ENCODE data around the gene IHH.

IHH gene

DNA sequence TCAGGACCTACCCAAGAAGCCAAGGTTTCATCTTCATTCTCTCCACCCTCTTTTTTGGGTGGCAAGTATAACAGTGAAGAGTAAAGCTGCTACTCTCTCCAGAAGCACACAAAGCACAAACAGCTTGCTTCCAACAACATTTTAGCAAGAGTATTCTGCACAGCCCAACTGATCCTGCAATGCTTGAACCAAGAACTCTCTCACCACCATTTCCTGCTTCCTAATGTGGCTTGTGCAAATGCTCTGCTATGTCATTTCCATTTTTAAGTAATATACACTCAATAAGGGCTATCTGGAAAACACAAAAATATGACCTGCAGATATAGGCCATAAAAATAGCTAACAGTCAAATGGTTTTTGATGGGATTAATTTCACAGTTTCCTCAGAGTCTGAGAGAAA is 24.1 kb upstream of the IHH start:
- H3K4me3 ChIP-seq (ENCODE audit: insufficient read length, low read depth): no peak overlapping the region

DNA sequence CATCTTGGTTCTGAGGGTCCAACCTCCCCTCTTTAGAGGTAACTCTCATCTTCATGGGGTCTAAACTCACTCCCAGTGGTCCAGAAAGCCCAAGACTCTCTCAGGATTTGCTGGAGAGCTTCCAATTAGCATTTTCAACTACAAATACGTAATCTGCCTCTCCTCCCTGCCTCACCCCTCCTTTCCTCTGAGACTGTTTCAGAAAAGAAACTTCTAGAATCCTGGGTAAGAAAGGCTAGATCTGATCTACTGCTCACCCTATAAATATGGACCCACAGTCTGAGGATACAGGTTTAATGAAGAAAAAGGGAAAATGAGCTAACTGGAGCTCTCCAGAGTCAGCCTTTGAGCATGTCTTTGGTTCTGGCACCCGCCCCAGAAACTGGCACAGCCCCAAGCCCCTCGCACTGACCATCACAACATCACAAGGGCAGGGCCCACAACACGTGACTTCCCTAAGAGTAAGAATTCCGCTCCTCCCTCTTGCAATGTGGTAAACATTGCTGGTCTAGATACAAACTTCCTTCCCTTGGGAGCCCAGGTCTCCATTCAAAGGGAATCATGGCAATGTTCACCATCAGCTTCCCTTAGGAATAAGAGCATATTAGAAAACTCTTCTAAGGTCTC is 21.7 kb upstream of the IHH start:
- H3K4me3 ChIP-seq (ENCODE audit: insufficient read length, low read depth): no peak overlapping the region
- peaks cover 6% of the 10 kb centered on the region for H3K4me1 ChIP-seq (ENCODE audit: insufficient read depth, insufficient read length)
- no peak overlapping the region for H3K9ac ChIP-seq (ENCODE audit: insufficient read length, low read depth)
- H3K9me3 ChIP-seq (ENCODE audit: insufficient read depth, low read length): no peaks in the 10 kb centered on the region
- H3K36me3 ChIP-seq (ENCODE audit: insufficient read depth, insufficient read length, low read length): peaks cover 5% of the 10 kb centered on the region
- TF ChIP-seq ZNF274 (IDR thresholded peaks at IDR 0.05; ENCODE audit: low read depth, low read length) (no peak), YY1 (IDR thresholded peaks at IDR 0.05; ENCODE audit: insufficient read depth, insufficient read length) (no peak), SUZ12 (IDR thresholded peaks at IDR 0.05; ENCODE audit: extremely low read depth, insufficient read depth, insufficient read length) (no peak)
- DNase-seq (ENCODE audit: low read depth, low spot score): no peak
- no peaks in the 10 kb centered on the region for H3K27me3 ChIP-seq (ENCODE audit: insufficient read depth, insufficient read length)

More for the DNA sequence above, 24.1 kb upstream of the IHH start:
- Histone ChIP-seq H3K9me3 (ENCODE audit: insufficient read depth, low read length) (no peaks in the 10 kb centered on the region), H3K27me3 (ENCODE audit: insufficient read depth, insufficient read length) (no peaks in the 10 kb centered on the region), H3K36me3 (ENCODE audit: insufficient read depth, insufficient read length, low read length) (no peaks in the 10 kb centered on the region), H3K9ac (ENCODE audit: insufficient read length, low read depth) (no peak overlapping the region), H3K4me1 (ENCODE audit: insufficient read depth, insufficient read length) (peaks cover 6% of the 10 kb centered on the region)
- no peak for TF ChIP-seq SUZ12 (IDR thresholded peaks at IDR 0.05; ENCODE audit: extremely low read depth, insufficient read depth, insufficient read length)
- no peak for TF ChIP-seq YY1 (IDR thresholded peaks at IDR 0.05; ENCODE audit: insufficient read depth, insufficient read length)
- no peak for TF ChIP-seq ZNF274 (IDR thresholded peaks at IDR 0.05; ENCODE audit: low read depth, low read length)
- no peak for DNase-seq (ENCODE audit: low read depth, low spot score)

DNA sequence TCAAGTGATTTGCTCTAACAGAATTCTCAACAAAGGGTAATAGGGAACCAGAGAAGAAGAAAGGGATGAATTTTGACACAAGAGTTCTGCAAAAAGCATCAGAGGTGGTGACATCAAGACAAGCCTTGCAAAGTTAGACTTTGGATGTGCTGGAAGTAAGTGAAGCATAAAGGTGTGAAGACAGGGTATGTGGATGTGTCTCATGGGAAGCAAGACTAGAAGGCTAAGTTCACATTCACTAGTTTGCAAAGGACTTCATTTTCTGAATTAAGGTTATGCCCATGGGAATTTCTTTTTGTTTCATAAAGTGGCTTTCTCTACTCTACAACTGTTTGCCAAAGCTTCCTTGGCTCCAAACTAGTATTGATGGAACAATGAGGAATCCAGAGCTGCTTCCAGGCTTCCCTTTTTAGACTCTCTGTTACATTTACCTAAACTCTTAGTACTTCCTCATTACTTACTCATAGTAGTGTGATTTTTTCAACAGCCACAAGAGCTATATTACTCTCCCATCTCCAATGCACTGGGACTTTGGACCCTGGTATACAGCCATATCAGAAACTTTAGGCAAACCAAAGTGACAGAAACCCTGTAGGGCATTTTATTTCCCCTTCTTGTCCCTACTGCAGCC is 21.1 kb upstream of the IHH start:
- Histone ChIP-seq H3K9ac (ENCODE audit: insufficient read length, low read depth) (no peak overlapping the region), H3K27me3 (ENCODE audit: insufficient read depth, insufficient read length) (no peaks in the 10 kb centered on the region), H3K4me1 (ENCODE audit: insufficient read depth, insufficient read length) (peaks cover 2% of the 10 kb centered on the region), H3K4me3 (ENCODE audit: insufficient read length, low read depth) (no peak overlapping the region), H3K36me3 (ENCODE audit: insufficient read depth, insufficient read length, low read length) (peaks cover 11% of the 10 kb centered on the region), H3K9me3 (ENCODE audit: insufficient read depth, low read length) (no peaks in the 10 kb centered on the region)
- no peak for DNase-seq (ENCODE audit: low read depth, low spot score)
- no peak for TF ChIP-seq SUZ12 (IDR thresholded peaks at IDR 0.05; ENCODE audit: extremely low read depth, insufficient read depth, insufficient read length)
- no peak for TF ChIP-seq YY1 (IDR thresholded peaks at IDR 0.05; ENCODE audit: insufficient read depth, insufficient read length)
- TF ChIP-seq ZNF274 (IDR thresholded peaks at IDR 0.05; ENCODE audit: low read depth, low read length): no peak

- no peaks in the 10 kb centered on the region for H3K4me1 ChIP-seq (ENCODE audit: insufficient read depth, insufficient read length)
- no peak for TF ChIP-seq YY1 (IDR thresholded peaks at IDR 0.05; ENCODE audit: insufficient read depth, insufficient read length)
- TF ChIP-seq ZNF274 (IDR thresholded peaks at IDR 0.05; ENCODE audit: low read depth, low read length): no peak
- TF ChIP-seq SUZ12 (IDR thresholded peaks at IDR 0.05; ENCODE audit: extremely low read depth, insufficient read depth, insufficient read length): no peak
These were observed 20.4 kb upstream of the IHH start for GRCh38 chr2:219081096-219081495.

GRCh38 chr2:219079417-219079816 is 18.7 kb upstream of the IHH start:
- H3K9me3 ChIP-seq (ENCODE audit: insufficient read depth, low read length): no peaks in the 10 kb centered on the region
- no peak for TF ChIP-seq YY1 (IDR thresholded peaks at IDR 0.05; ENCODE audit: insufficient read depth, insufficient read length)
- H3K4me1 ChIP-seq (ENCODE audit: insufficient read depth, insufficient read length): no peaks in the 10 kb centered on the region
- H3K27me3 ChIP-seq (ENCODE audit: insufficient read depth, insufficient read length): no peaks in the 10 kb centered on the region
- DNase-seq (ENCODE audit: low read depth, low spot score): no peak
- peaks cover 31% of the 10 kb centered on the region for H3K36me3 ChIP-seq (ENCODE audit: insufficient read depth, insufficient read length, low read length)
- H3K9ac ChIP-seq (ENCODE audit: insufficient read length, low read depth): no peak overlapping the region
- H3K4me3 ChIP-seq (ENCODE audit: insufficient read length, low read depth): no peak overlapping the region

More at GRCh38 chr2:219081096-219081495, 20.4 kb upstream of the IHH start:
- Histone ChIP-seq H3K27me3 (ENCODE audit: insufficient read depth, insufficient read length) (no peaks in the 10 kb centered on the region), H3K4me3 (ENCODE audit: insufficient read length, low read depth) (no peak overlapping the region), H3K9me3 (ENCODE audit: insufficient read depth, low read length) (no peaks in the 10 kb centered on the region), H3K9ac (ENCODE audit: insufficient read length, low read depth) (no peak overlapping the region), H3K36me3 (ENCODE audit: insufficient read depth, insufficient read length, low read length) (peaks cover 19% of the 10 kb centered on the region)
- no peak for DNase-seq (ENCODE audit: low read depth, low spot score)

GRCh38 chr2:219078951-219079350 is 18.2 kb upstream of the IHH start:
- H3K4me1 ChIP-seq (ENCODE audit: insufficient read depth, insufficient read length): no peaks in the 10 kb centered on the region
- H3K4me3 ChIP-seq (ENCODE audit: insufficient read length, low read depth): no peak overlapping the region
- no peaks in the 10 kb centered on the region for H3K9me3 ChIP-seq (ENCODE audit: insufficient read depth, low read length)
- H3K27me3 ChIP-seq (ENCODE audit: insufficient read depth, insufficient read length): no peaks in the 10 kb centered on the region
- peaks cover 34% of the 10 kb centered on the region for H3K36me3 ChIP-seq (ENCODE audit: insufficient read depth, insufficient read length, low read length)
- TF ChIP-seq YY1 (IDR thresholded peaks at IDR 0.05; ENCODE audit: insufficient read depth, insufficient read length) (no peak), ZNF274 (IDR thresholded peaks at IDR 0.05; ENCODE audit: low read depth, low read length) (no peak), SUZ12 (IDR thresholded peaks at IDR 0.05; ENCODE audit: extremely low read depth, insufficient read depth, insufficient read length) (no peak)
- no peak for DNase-seq (ENCODE audit: low read depth, low spot score)
- H3K9ac ChIP-seq (ENCODE audit: insufficient read length, low read depth): no peak overlapping the region

GRCh38 chr2:219078126-219078525 is 17.4 kb upstream of the IHH start:
- H3K4me1 ChIP-seq (ENCODE audit: insufficient read depth, insufficient read length): no peaks in the 10 kb centered on the region
- no peak overlapping the region for H3K9ac ChIP-seq (ENCODE audit: insufficient read length, low read depth)
- H3K36me3 ChIP-seq (ENCODE audit: insufficient read depth, insufficient read length, low read length): peaks cover 34% of the 10 kb centered on the region
- no peaks in the 10 kb centered on the region for H3K9me3 ChIP-seq (ENCODE audit: insufficient read depth, low read length)
- TF ChIP-seq YY1 (IDR thresholded peaks at IDR 0.05; ENCODE audit: insufficient read depth, insufficient read length): no peak
- no peak for TF ChIP-seq ZNF274 (IDR thresholded peaks at IDR 0.05; ENCODE audit: low read depth, low read length)
- TF ChIP-seq SUZ12 (IDR thresholded peaks at IDR 0.05; ENCODE audit: extremely low read depth, insufficient read depth, insufficient read length): no peak
- H3K4me3 ChIP-seq (ENCODE audit: insufficient read length, low read depth): no peak overlapping the region
- no peak for DNase-seq (ENCODE audit: low read depth, low spot score)
- no peaks in the 10 kb centered on the region for H3K27me3 ChIP-seq (ENCODE audit: insufficient read depth, insufficient read length)
